Mesendoderm (in vitro differentiated cells): ENCODE measurements around the gene CD79A.
A peak's percentile ranks its signal among the peaks of the same experiment; 100 is the strongest.

Experiments
- DNase-seq: peaks from one replicate; pipeline ENCODE4 v3.0.0; 2013
- H2AK5ac ChIP-seq: 2 replicates; pipeline ENCODE4 v1.6.1; 2013; ENCODE audit warnings: low read length, inconsistent platforms
- H2BK120ac ChIP-seq: 2 replicates; pipeline ENCODE4 v1.6.1; 2013; ENCODE audit warnings: low read depth, mild to moderate bottlenecking, low read length, moderate library complexity, mixed read lengths
- H2BK15ac ChIP-seq: replicated peaks from 2 replicates; pipeline ENCODE4 v1.6.1; 2013; ENCODE audit warnings: low read depth, mild to moderate bottlenecking, moderate library complexity
- H2BK5ac ChIP-seq: 2 replicates; pipeline ENCODE4 v1.6.1; 2013; ENCODE audit warnings: low read length, inconsistent platforms
- H3K18ac ChIP-seq: 2 replicates; pipeline ENCODE4 v1.6.1; 2013; ENCODE audit warnings: mild to moderate bottlenecking, low read length, mixed read lengths
- H3K23ac ChIP-seq: one replicate; pipeline ENCODE4 v1.6.1; 2013; ENCODE audit warnings: low read length
- H3K27ac ChIP-seq: 2 replicates; pipeline ENCODE4 v1.5.1; 2013; ENCODE audit warnings: low read depth, mild to moderate bottlenecking, inconsistent platforms, low read length, moderate library complexity
- H3K27me3 ChIP-seq: 2 replicates; pipeline ENCODE4 v1.6.1; 2013; ENCODE audit warnings: low read length, control low read depth, mild to moderate bottlenecking, inconsistent platforms; ENCODE audit not compliant: insufficient read depth, poor library complexity
- H3K36me3 ChIP-seq: 2 replicates; pipeline ENCODE4 v1.6.1; 2013; ENCODE audit warnings: low read length, inconsistent platforms; ENCODE audit not compliant: control insufficient read depth, insufficient read depth
- H3K4ac ChIP-seq: one replicate; pipeline ENCODE4 v1.6.1; 2013; ENCODE audit warnings: low read depth, mild to moderate bottlenecking, low read length, moderate library complexity
- H3K4me1 ChIP-seq: 2 replicates; pipeline ENCODE4 v1.6.1; 2013; ENCODE audit warnings: low read depth, low read length, inconsistent platforms; ENCODE audit not compliant: control insufficient read depth
- H3K4me2 ChIP-seq: 2 replicates; pipeline ENCODE4 v1.6.1; 2013; ENCODE audit warnings: low read length
- H3K4me3 ChIP-seq: 2 replicates; pipeline ENCODE4 v1.5.1; 2013; ENCODE audit warnings: mild to moderate bottlenecking, low read length
- H3K56ac ChIP-seq: one replicate; pipeline ENCODE4 v1.6.1; 2013; ENCODE audit warnings: low read length
- H3K79me1 ChIP-seq: 2 replicates; pipeline ENCODE4 v1.6.1; 2013; ENCODE audit warnings: low read length, inconsistent platforms
- H3K79me2 ChIP-seq: 2 replicates; pipeline ENCODE4 v1.6.1; 2013; ENCODE audit warnings: mild to moderate bottlenecking, low read length; ENCODE audit not compliant: control insufficient read depth, insufficient read depth
- H3K9ac ChIP-seq: 2 replicates; pipeline ENCODE4 v1.6.1; 2013; ENCODE audit warnings: low read length, inconsistent platforms
- H4K5ac ChIP-seq: one replicate; pipeline ENCODE4 v1.6.1; 2013; ENCODE audit warnings: low read length
- H4K8ac ChIP-seq: one replicate; pipeline ENCODE4 v1.6.1; 2013; ENCODE audit warnings: low read depth, mild to moderate bottlenecking, control low read depth, low read length, moderate library complexity
- WGBS: extraction: QIAGEN DNeasy Blood & Tissue Kit; methylation state at CpG from one replicate; pipeline ENCODE4 v1.1.7; 2013; ENCODE audit warnings: low lambda C conversion rate, missing lambda C conversion rate; ENCODE audit not compliant: insufficient coverage; ENCODE audit errors: extremely low coverage; 5-methylcytosine and 5-hydroxymethylcytosine counted together

Gene CD79A

DNA sequence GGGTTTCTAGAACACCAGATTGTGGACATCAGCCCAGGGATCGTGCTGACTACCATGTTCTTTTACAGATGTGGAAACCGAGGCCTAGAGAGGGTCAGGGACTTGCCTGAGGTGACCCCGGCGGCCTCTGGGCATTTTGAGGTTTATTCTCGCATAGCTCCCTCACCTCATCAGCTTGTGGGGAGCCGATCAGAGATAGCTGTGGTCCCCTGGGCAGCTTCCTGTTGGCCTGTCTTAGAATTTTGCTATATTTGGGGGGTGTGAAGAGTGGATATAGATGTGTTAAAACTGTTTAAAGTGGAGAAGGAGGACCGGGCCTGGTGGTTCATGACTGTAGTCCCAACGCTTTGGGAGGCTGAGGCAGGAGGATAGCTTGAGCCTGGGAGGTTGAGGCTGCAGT, 12.8 kb downstream of the CD79A start:
- no CpG with 5 or more reads among the region's 8 CpGs for WGBS

DNA sequence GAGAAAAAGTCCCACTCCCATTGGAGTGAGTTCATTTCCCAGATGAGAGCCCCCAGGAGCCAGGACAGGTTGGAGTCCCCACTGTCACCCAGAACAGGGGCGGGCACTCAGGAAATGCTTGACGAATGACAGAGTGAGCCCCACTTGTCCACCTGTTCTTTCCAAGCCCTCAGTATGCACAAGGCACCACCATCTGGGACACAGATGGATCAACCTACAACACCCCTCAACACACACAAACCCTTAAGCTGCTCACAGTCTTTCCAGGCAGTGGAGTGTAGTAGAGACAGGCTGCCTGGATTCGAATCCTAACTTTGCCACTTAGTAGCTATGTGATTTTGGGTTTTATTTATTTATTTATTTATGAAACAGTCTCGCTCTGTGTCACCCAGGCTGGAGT, 13.9 kb downstream of the CD79A start:
- no peak overlapping the region for H2AK5ac ChIP-seq
- H3K36me3 ChIP-seq = no peaks in the 10 kb centered on the region
- no peak overlapping the region for H4K5ac ChIP-seq
- no peak overlapping the region for H3K56ac ChIP-seq
- no peak overlapping the region for H3K18ac ChIP-seq
- H3K27ac ChIP-seq = no peak overlapping the region
- no peak for DNase-seq
- H3K79me2 ChIP-seq = no peaks in the 10 kb centered on the region
- no peak overlapping the region for H3K4ac ChIP-seq
- no peak overlapping the region for H3K4me3 ChIP-seq
- no peak overlapping the region for H4K8ac ChIP-seq
- H2BK120ac ChIP-seq = no peak overlapping the region
- H3K9ac ChIP-seq = no peak overlapping the region
- H3K4me2 ChIP-seq = no peak overlapping the region
- peaks cover 13% of the 10 kb centered on the region for H3K4me1 ChIP-seq
- WGBS = no CpG with 5 or more reads among the region's 4 CpGs
- no peak overlapping the region for H3K23ac ChIP-seq
- no peak overlapping the region for H2BK15ac ChIP-seq
- no peak overlapping the region for H2BK5ac ChIP-seq
- H3K27me3 ChIP-seq = no peaks in the 10 kb centered on the region
- H3K79me1 ChIP-seq = peaks cover 2% of the 10 kb centered on the region

More for the DNA sequence above, 12.8 kb downstream of the CD79A start:
- H2BK120ac ChIP-seq = no peak overlapping the region
- no peak overlapping the region for H3K4me3 ChIP-seq
- no peaks in the 10 kb centered on the region for H3K36me3 ChIP-seq
- no peak overlapping the region for H3K4ac ChIP-seq
- H3K79me1 ChIP-seq = peaks cover 5% of the 10 kb centered on the region
- H4K5ac ChIP-seq = no peak overlapping the region
- H2BK15ac ChIP-seq = no peak overlapping the region
- H3K4me2 ChIP-seq = no peak overlapping the region
- no peaks in the 10 kb centered on the region for H3K27me3 ChIP-seq
- H3K27ac ChIP-seq = no peak overlapping the region
- no peak for DNase-seq
- H3K23ac ChIP-seq = no peak overlapping the region
- H4K8ac ChIP-seq = no peak overlapping the region
- peaks cover 13% of the 10 kb centered on the region for H3K4me1 ChIP-seq
- H2BK5ac ChIP-seq = no peak overlapping the region
- H3K9ac ChIP-seq = no peak overlapping the region
- H3K18ac ChIP-seq = no peak overlapping the region
- H3K79me2 ChIP-seq = peaks cover 1% of the 10 kb centered on the region
- no peak overlapping the region for H2AK5ac ChIP-seq
- no peak overlapping the region for H3K56ac ChIP-seq

DNA sequence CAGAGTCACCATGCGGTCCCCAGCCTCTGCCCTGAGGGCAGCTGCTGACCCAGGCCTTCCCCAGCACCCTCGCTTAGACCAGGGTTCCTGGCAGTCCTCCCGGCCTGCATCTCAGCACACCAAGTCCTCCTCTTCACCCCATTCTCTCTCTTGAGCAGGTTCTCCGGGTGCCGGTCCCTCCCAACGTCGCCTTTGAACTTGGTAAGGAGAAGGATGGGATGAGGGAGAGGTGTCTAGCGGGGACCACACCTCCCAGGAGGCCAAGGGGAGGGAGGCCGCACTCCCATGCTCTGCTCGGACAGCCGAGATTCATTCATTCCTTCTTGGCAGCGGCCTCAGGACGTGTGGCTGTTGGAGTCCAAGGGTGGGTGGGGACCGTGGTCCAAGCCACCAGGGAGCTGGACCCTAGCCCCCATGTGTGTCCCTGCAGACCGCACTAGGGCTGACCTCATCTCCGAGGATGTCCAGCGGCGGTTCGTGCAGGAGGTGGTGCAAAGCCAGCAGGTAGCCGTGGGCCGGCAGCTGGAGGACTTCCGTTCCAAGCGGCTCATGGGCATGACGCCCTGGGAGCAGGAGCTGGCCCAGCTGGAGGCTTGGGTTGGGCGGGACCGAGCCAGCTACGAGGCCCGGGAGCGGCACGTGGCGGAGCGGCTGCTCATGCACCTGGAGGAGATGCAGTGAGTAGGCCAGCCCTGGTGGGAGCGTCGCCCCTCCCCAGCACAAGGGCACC, 15.3 kb downstream of the CD79A start:
- Histone ChIP-seq H3K27ac (no peak overlapping the region), H3K27me3 (no peaks in the 10 kb centered on the region), H3K4ac (no peak overlapping the region), H3K18ac (no peak overlapping the region), H3K4me3 (no peak overlapping the region), H3K9ac (no peak overlapping the region), H4K5ac (no peak overlapping the region), H3K79me1 (no peaks in the 10 kb centered on the region), H3K56ac (no peak overlapping the region), H2AK5ac (no peak overlapping the region), H4K8ac (no peak overlapping the region), H2BK15ac (no peak overlapping the region), H3K4me1 (peaks cover 7% of the 10 kb centered on the region), H3K23ac (no peak overlapping the region), H3K79me2 (no peaks in the 10 kb centered on the region), H3K4me2 (no peak overlapping the region), H2BK120ac (no peak overlapping the region), H2BK5ac (no peak overlapping the region), H3K36me3 (no peaks in the 10 kb centered on the region)
- DNase-seq = no peak
- no CpG with 5 or more reads among the region's 34 CpGs for WGBS

DNA sequence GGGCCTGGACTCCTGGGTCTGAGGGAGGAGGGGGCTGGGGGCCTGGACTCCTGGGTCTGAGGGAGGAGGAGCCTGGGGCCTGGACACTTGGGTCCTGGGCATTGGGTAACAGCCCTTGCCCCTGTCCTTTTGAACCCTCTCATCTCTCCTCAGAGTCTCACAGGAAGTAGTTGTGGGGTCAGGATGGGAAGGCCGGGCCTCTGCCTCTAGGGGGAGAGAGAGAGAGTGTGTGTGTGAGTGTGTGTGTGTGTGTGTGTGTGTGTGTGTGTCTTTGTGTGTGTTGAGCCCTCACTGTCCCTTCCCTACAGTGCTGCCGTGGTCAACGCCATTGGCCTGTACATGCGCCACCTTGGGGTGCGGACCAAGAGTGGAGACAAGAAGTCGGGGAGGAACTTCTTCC, 16.8 kb downstream of the CD79A start:
- no peaks in the 10 kb centered on the region for H3K27me3 ChIP-seq
- H2BK15ac ChIP-seq = no peak overlapping the region
- H3K27ac ChIP-seq = no peak overlapping the region
- no peak overlapping the region for H3K23ac ChIP-seq
- no peaks in the 10 kb centered on the region for H3K79me2 ChIP-seq
- no peak overlapping the region for H3K4me2 ChIP-seq
- DNase-seq = peak; percentile 75
- WGBS = no CpG with 5 or more reads among the region's 6 CpGs
- no peak overlapping the region for H2BK120ac ChIP-seq
- no peaks in the 10 kb centered on the region for H3K36me3 ChIP-seq
- no peak overlapping the region for H3K18ac ChIP-seq
- no peak overlapping the region for H3K56ac ChIP-seq
- H3K79me1 ChIP-seq = no peaks in the 10 kb centered on the region
- no peak overlapping the region for H2BK5ac ChIP-seq
- no peak overlapping the region for H3K4me3 ChIP-seq
- no peak overlapping the region for H3K4ac ChIP-seq
- no peak overlapping the region for H4K5ac ChIP-seq
- no peak overlapping the region for H4K8ac ChIP-seq
- no peak overlapping the region for H2AK5ac ChIP-seq
- no peaks in the 10 kb centered on the region for H3K4me1 ChIP-seq
- no peak overlapping the region for H3K9ac ChIP-seq

DNA sequence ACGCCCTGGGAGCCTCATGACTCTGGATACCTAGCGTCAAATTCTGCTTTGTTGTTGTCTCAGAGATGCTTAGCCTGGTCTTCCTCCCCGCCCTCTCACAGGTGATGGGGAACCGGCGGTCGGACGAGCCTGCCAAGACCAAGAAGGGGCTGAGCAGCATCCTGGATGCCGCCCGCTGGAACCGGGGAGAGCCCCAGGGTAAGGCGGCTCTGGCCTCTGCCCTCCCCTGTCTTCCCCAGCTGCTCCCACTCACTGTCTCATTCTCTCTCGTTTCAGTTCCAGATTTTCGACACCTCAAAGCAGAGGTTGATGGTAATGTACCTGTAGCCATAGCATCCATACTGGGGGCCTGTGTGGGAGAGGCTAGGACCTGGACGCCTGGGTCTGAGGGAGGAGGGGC, 17.3 kb downstream of the CD79A start:
- no CpG with 5 or more reads among the region's 14 CpGs for WGBS
- no peak overlapping the region for H3K56ac ChIP-seq
- DNase-seq = no peak
- H3K9ac ChIP-seq = no peak overlapping the region
- no peaks in the 10 kb centered on the region for H3K79me2 ChIP-seq
- no peak overlapping the region for H3K4ac ChIP-seq
- H2AK5ac ChIP-seq = no peak overlapping the region
- no peak overlapping the region for H3K23ac ChIP-seq
- H3K27me3 ChIP-seq = no peaks in the 10 kb centered on the region
- no peaks in the 10 kb centered on the region for H3K4me1 ChIP-seq
- H3K4me2 ChIP-seq = no peak overlapping the region
- H3K79me1 ChIP-seq = no peaks in the 10 kb centered on the region
- H3K27ac ChIP-seq = no peak overlapping the region
- no peak overlapping the region for H2BK15ac ChIP-seq
- H2BK120ac ChIP-seq = no peak overlapping the region
- no peak overlapping the region for H4K5ac ChIP-seq
- no peak overlapping the region for H2BK5ac ChIP-seq
- H3K36me3 ChIP-seq = no peaks in the 10 kb centered on the region
- no peak overlapping the region for H4K8ac ChIP-seq
- H3K18ac ChIP-seq = no peak overlapping the region
- H3K4me3 ChIP-seq = no peak overlapping the region
